ENCODE data around the gene VASP.

GRCh38 chr19:45498411-45499195 lies 8.7 kb upstream of the VASP start, which contains the start of gene PPM1N:
- TF ChIP-seq HDAC2 (IDR thresholded peaks at IDR 0.05), result no peak
- TF ChIP-seq CTCF (IDR thresholded peaks at IDR 0.05), result no peak
- no peak for TF ChIP-seq MAX (IDR thresholded peaks at IDR 0.05)
- TF ChIP-seq MYC (IDR thresholded peaks at IDR 0.05; ENCODE audit: borderline replicate concordance, low read length), result no peak
- TF ChIP-seq TFCP2L1 (CRISPR knock-in tag; IDR thresholded peaks at IDR 0.05), result no peak
- TF ChIP-seq EP300 (IDR thresholded peaks at IDR 0.05), result no peak

Data from A549 (cell line).